IMR-90 (cell line): Measurements from ENCODE around the gene MAT2B. TPM values are rescaled to one million over a fixed set of nuclear protein-coding genes. Genes with fewer than 3 reads are reported as not detected.

Source experiments
- CHD1 ChIP-seq: IDR thresholded peaks from 2 replicates; pipeline ENCODE4 v1.6.1; 2012; ENCODE audit warnings: low read depth, low read length, improper control_type of control experiment
- MXI1 ChIP-seq: IDR thresholded peaks from 2 replicates; pipeline ENCODE4 v1.6.1; 2012; ENCODE audit warnings: low read depth, mild to moderate bottlenecking, low read length, moderate library complexity, borderline replicate concordance
- SMC3 ChIP-seq: fragments of 150-350 bp; IDR thresholded peaks from 2 replicates; pipeline ENCODE4 v1.6.1; 2016; ENCODE audit warnings: low read depth, mild to moderate bottlenecking, antibody characterized with exemption, low read length, moderate library complexity
- polyA plus RNA-seq, 3 experiments: library from polyadenylated mRNA; depleted of rRNA; stranded (reverse); fragments of >200 nt; gene quantifications; 2 replicates each; pipeline ENCODE4 v1.2.3, GENCODE V29; 2012; ENCODE audit warnings: low replicate concordance in 1 of 3
- total RNA-seq: library from RNA; depleted of rRNA; stranded (reverse); fragments of >200 nt; gene quantifications from 2 replicates; pipeline ENCODE4 v1.2.3, GENCODE V29; 2012

MAT2B gene
- total and polyA plus RNA-seq, 2 of the 4 experiments (the other 2 are of a cell fraction): 41.7 to 80.3 TPM

DNA sequence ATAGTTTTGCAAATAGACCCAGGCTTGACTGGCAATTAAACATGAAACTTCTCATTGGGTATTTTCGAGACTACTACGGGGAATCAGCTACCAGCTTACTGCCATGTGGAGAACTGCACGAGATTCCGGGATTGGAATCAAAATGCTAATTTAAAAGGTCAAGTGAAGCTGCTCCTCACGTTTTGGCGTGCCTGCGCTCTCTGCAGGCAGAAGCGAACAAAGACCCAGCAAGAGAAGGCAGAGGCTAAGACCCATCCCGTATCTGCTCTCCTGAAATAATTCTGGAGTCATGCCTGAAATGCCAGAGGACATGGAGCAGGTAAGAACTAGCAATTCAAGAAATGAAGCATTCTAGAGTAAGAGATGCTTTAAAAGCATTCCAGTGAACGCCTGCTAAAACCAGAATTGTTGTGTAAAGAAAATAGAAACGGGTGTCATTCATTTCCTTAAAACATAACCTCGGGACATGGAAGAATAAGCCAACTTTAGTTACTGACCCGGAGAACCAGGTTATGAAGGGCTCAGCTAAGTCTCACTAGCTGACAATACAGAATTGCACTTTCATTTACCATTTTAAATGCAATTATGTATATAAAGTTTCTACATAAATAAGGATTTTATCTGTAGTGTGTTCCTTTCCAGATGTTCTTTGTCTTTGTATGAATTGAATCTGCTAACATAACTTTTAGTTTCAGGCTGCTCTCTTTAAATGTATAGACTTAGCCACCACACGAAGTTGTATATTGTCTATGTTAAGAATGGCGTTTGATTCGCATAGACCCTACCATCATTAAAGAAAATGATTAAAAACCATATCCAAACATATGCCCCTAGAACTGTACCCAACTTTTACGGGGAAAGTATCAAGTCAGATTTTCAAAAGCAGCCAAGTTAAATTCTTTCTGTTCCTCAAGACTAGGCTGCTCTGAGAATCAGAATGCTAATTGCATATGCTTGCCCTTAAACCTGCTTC, 2.0 kb upstream of the MAT2B start (continued):
- TF ChIP-seq SMC3: peak; percentile 31
- TF ChIP-seq CHD1: no peak
- TF ChIP-seq MXI1: 0 out of 2 replicates have a peak, but pooled peaks have one; percentile 51
